H1 (cell line): ENCODE measurements around the gene ZBTB20. TPM values are rescaled to one million over a fixed set of nuclear protein-coding genes. Genes with fewer than 3 reads are reported as not detected.

Experiments
- CTCF ChIA-PET: fragments of 300-600 bp; sonication (Branson Sonifier 250); formaldehyde crosslinking; loops from one replicate; lab custom pipeline; 2021; ENCODE audit not compliant: partially characterized antibody; lab: Charles Lee
- POLR2A ChIA-PET: fragments of 300-600 bp; sonication (Branson Sonifier 250); formaldehyde crosslinking; loops from one replicate; lab custom pipeline; 2021; ENCODE audit warnings: inconsistent platforms; ENCODE audit not compliant: partially characterized antibody; lab: Charles Lee
- DNase-seq, 2 experiments: peaks; one replicate each; pipeline versions ENCODE4 v3.0.0 to v3.0.0-alpha.2; 2010 to 2022; ENCODE audit warnings: low spot score in 2 of 2, low read depth in 1 of 2, mixed read lengths in 1 of 2
- FAIRE-seq: peaks from 2 replicates; lab custom pipeline; 2011; peaks lifted over from hg19 to GRCh38; lab: Jason Lieb, UNC
- H2AFZ ChIP-seq: 2 replicates; pipeline ENCODE4 v1.8.1; 2012; ENCODE audit warnings: low read length, inconsistent platforms
- H2AK5ac ChIP-seq: 2 replicates; pipeline ENCODE4 v1.6.1; 2013; ENCODE audit warnings: low read depth, low read length
- H2BK120ac ChIP-seq: replicated peaks from 2 replicates; pipeline ENCODE3; 2013; ENCODE audit warnings: low read depth, low read length, inconsistent platforms
- H2BK12ac ChIP-seq: 2 replicates; pipeline ENCODE4 v1.6.1; 2013; ENCODE audit warnings: low read depth, low read length
- H2BK15ac ChIP-seq: 2 replicates; pipeline ENCODE4 v1.6.1; 2013; ENCODE audit warnings: low read length
- H2BK20ac ChIP-seq: 2 replicates; pipeline ENCODE4 v1.6.1; 2013; ENCODE audit warnings: low read length
- H2BK5ac ChIP-seq: 2 replicates; pipeline ENCODE4 v1.6.1; 2013; ENCODE audit warnings: low read depth, low read length
- H3K14ac ChIP-seq: 2 replicates; pipeline ENCODE4 v1.6.1; 2013; ENCODE audit warnings: inconsistent platforms; ENCODE audit not compliant: insufficient read length
- H3K18ac ChIP-seq: 2 replicates; pipeline ENCODE4 v1.6.1; 2013; ENCODE audit warnings: low read length; ENCODE audit errors: extremely low read depth
- H3K23ac ChIP-seq: 2 replicates; pipeline ENCODE4 v1.6.1; 2013; ENCODE audit warnings: inconsistent platforms; ENCODE audit not compliant: insufficient read length
- H3K23me2 ChIP-seq: 2 replicates; pipeline ENCODE4 v1.6.1; 2013; ENCODE audit warnings: low read depth, low read length
- H3K27ac ChIP-seq: 2 replicates; pipeline ENCODE4 v1.6.1; 2011; ENCODE audit warnings: low read depth, low read length, inconsistent platforms
- H3K27me3 ChIP-seq, 4 experiments: replicated peaks in 1 of 4; 1 replicate in 1 of 4; 2 replicates in 3 of 4; pipeline versions ENCODE4 v1.6.1 to v1.8.1; 2011 to 2013; ENCODE audit warnings: low read length in 3 of 4, mild to moderate bottlenecking in 3 of 4, inconsistent platforms in 2 of 4, mixed read lengths in 2 of 4, moderate library complexity in 1 of 4; ENCODE audit not compliant: control insufficient read depth in 3 of 4, insufficient read depth in 3 of 4; ENCODE audit errors: extremely low read depth in 1 of 4
- H3K36me3 ChIP-seq, 4 experiments: 2 replicates each; pipeline versions ENCODE4 v1.6.1 to v1.8.1; 2011 to 2013; ENCODE audit warnings: mild to moderate bottlenecking in 4 of 4, low read length in 3 of 4, moderate library complexity in 2 of 4, control low read depth in 1 of 4, inconsistent platforms in 1 of 4; ENCODE audit not compliant: insufficient read depth in 4 of 4, control insufficient read depth in 2 of 4
- H3K4ac ChIP-seq: replicated peaks from 2 replicates; pipeline ENCODE3; 2013; ENCODE audit warnings: low read length, low read depth, mixed read lengths, inconsistent platforms; ENCODE audit not compliant: insufficient read length
- H3K4me1 ChIP-seq, 4 experiments: replicated peaks in 1 of 4; 1 replicate in 1 of 4; 2 replicates in 3 of 4; pipeline versions ENCODE4 v1.6.1 to v1.8.1; 2011 to 2013; ENCODE audit warnings: low read length in 3 of 4, inconsistent platforms in 2 of 4, mixed read lengths in 1 of 4; ENCODE audit not compliant: insufficient read depth in 4 of 4, control insufficient read depth in 3 of 4
- H3K4me2 ChIP-seq, 2 experiments: 2 replicates each; pipeline versions ENCODE4 v1.6.1 to v1.8.1; 2011 to 2013; ENCODE audit warnings: low read depth in 2 of 2, low read length in 2 of 2, control low read depth in 1 of 2, inconsistent platforms in 1 of 2, mild to moderate bottlenecking in 1 of 2; ENCODE audit not compliant: insufficient read depth in 1 of 2
- H3K4me3 ChIP-seq, 4 experiments: fragments of 200-600, 300-600 bp in 1 of 4; sonication (generic), shearing (Covaris generic), sonication (Bioruptor Twin) in 1 of 4; 2 replicates each; pipeline versions ENCODE4 v1.5.1 to v1.8.1; 2011 to 2016; ENCODE audit warnings: low read length in 4 of 4, low read depth in 3 of 4, control low read depth in 2 of 4, inconsistent platforms in 2 of 4, mild to moderate bottlenecking in 2 of 4, mixed read lengths in 1 of 4, moderate library complexity in 1 of 4; ENCODE audit not compliant: insufficient read depth in 2 of 4; ENCODE audit errors: extremely low read depth in 1 of 4
- H3K56ac ChIP-seq: replicated peaks from 2 replicates; pipeline ENCODE3; 2013; ENCODE audit warnings: low read depth, mild to moderate bottlenecking, mixed read lengths, low read length, inconsistent platforms; ENCODE audit not compliant: insufficient read length
- H3K79me1 ChIP-seq: 2 replicates; pipeline ENCODE4 v1.6.1; 2013; ENCODE audit warnings: low read depth, low read length, control low read depth
- H3K79me2 ChIP-seq, 2 experiments: 2 replicates each; pipeline versions ENCODE4 v1.6.1 to v1.8.1; 2012 to 2013; ENCODE audit warnings: low read length in 2 of 2, mild to moderate bottlenecking in 2 of 2, inconsistent platforms in 1 of 2; ENCODE audit not compliant: insufficient read depth in 2 of 2, control insufficient read depth in 1 of 2
- H3K9ac ChIP-seq, 4 experiments: replicated peaks in 1 of 4; 1 replicate in 1 of 4; 2 replicates in 3 of 4; pipeline versions ENCODE4 v1.6.1 to v1.8.1; 2011 to 2013; ENCODE audit warnings: low read depth in 3 of 4, low read length in 3 of 4, control low read depth in 2 of 4, mild to moderate bottlenecking in 2 of 4, moderate library complexity in 2 of 4, inconsistent platforms in 1 of 4; ENCODE audit errors: extremely low read depth in 1 of 4
- H3K9me3 ChIP-seq, 2 experiments: 2 replicates each; pipeline versions ENCODE4 v1.6.1 to v1.8.1; 2012 to 2013; ENCODE audit warnings: mild to moderate bottlenecking in 2 of 2, moderate library complexity in 2 of 2, control low read depth in 1 of 2, inconsistent platforms in 1 of 2, low read depth in 1 of 2, low read length in 1 of 2, mixed read lengths in 1 of 2; ENCODE audit not compliant: insufficient read depth in 2 of 2
- H4K20me1 ChIP-seq, 2 experiments: replicated peaks in 1 of 2; 2 replicates each; pipeline versions ENCODE3 to v1.8.1; 2011 to 2013; ENCODE audit warnings: inconsistent platforms in 2 of 2, low read length in 2 of 2, mild to moderate bottlenecking in 1 of 2; ENCODE audit not compliant: insufficient read depth in 2 of 2, control insufficient read depth in 1 of 2
- H4K5ac ChIP-seq: 2 replicates; pipeline ENCODE4 v1.6.1; 2013; ENCODE audit warnings: low read length, low read depth, mixed read lengths, inconsistent platforms; ENCODE audit not compliant: insufficient read length
- H4K8ac ChIP-seq: 2 replicates; pipeline ENCODE4 v1.8.0; 2013; ENCODE audit warnings: mild to moderate bottlenecking, moderate library complexity, low read length, inconsistent platforms; ENCODE audit not compliant: insufficient read depth; ENCODE audit errors: extremely low read depth
- H4K91ac ChIP-seq: replicated peaks from 2 replicates; pipeline ENCODE3; 2013; ENCODE audit warnings: low read length, mixed read lengths, inconsistent platforms; ENCODE audit not compliant: insufficient read length
- ATF2 ChIP-seq: IDR thresholded peaks from 2 replicates; pipeline ENCODE4 v1.6.1; 2012; ENCODE audit warnings: low read length, inconsistent platforms
- EZH2 ChIP-seq: fragments of 200-600 bp; sonication (generic); IDR thresholded peaks from 2 replicates; pipeline ENCODE4 v1.7.1; 2012; ENCODE audit warnings: low read depth, mild to moderate bottlenecking, moderate library complexity, low read length, inconsistent platforms; ENCODE audit not compliant: severe bottlenecking
- PHF8 ChIP-seq: fragments of 200-600 bp; sonication (generic); conservative IDR thresholded peaks from 2 replicates; pipeline ENCODE4 v1.7.1; 2012; ENCODE audit warnings: low read depth, mild to moderate bottlenecking, inconsistent platforms, low read length, moderate library complexity
- POU5F1 ChIP-seq: IDR thresholded peaks from 2 replicates; pipeline ENCODE4 v1.6.1; 2011; ENCODE audit warnings: low read depth, mild to moderate bottlenecking, low read length, moderate library complexity
- SIN3A ChIP-seq, 2 experiments: IDR thresholded peaks in 1 of 2; conservative IDR thresholded peaks in 1 of 2; 2 replicates each; pipeline ENCODE4 v1.6.1; 2011 to 2012; ENCODE audit warnings: low read length in 2 of 2, improper control_type of control experiment in 1 of 2, low read depth in 1 of 2, mild to moderate bottlenecking in 1 of 2
- SP1 ChIP-seq: IDR thresholded peaks from 2 replicates; pipeline ENCODE4 v1.6.1; 2011; ENCODE audit warnings: low read depth, low read length
- USF2 ChIP-seq: IDR thresholded peaks from 2 replicates; pipeline ENCODE4 v1.6.1; 2011; ENCODE audit warnings: low read length, improper control_type of control experiment
- polyA plus RNA-seq, 7 experiments: library from polyadenylated mRNA; depleted of rRNA in 3 of 7; stranded (reverse) in 5 of 7; unstranded in 2 of 7; fragments of >200 nt in 5 of 7; fragments of 200-250 nt in 2 of 7; gene quantifications; 1 replicate in 5 of 7; 2 replicates in 1 of 7; 4 replicates in 1 of 7; pipeline versions ENCODE4 v1.2.1 to v1.2.3, GENCODE V29; 2011 to 2013; ENCODE audit warnings: missing spikeins in 2 of 7, mixed read lengths in 2 of 7
- total RNA-seq: library from RNA; stranded (reverse); fragmentation: NEBNext Ultra II Directional; extraction: Animal tissue kit (Norgen Biotek cat#: 25700); gene quantifications from 2 replicates; pipeline ENCODE4 v1.2.1, GENCODE V29; 2021

The ZBTB20 gene
- total and polyA plus RNA-seq, 2 of the 8 experiments (the other 6 are each of a cell fraction or from before 2014, with no cell fraction given): 0.35 to 1.3 TPM

- Histone ChIP-seq H3K4ac (no peak overlapping the region), H2AFZ (no peak overlapping the region), H2BK120ac (no peak overlapping the region), H3K36me3 (no peaks in the 10 kb centered on the region), H3K14ac (no peak overlapping the region), H3K4me3 (no peak overlapping the region), H2BK12ac (no peak overlapping the region), H3K79me2 (no peaks in the 10 kb centered on the region), H2AK5ac (no peak overlapping the region), H4K5ac (no peak overlapping the region), H3K9ac (no peak overlapping the region), H2BK15ac (no peak overlapping the region), H2BK5ac (no peak overlapping the region), H3K23me2 (no peaks in the 10 kb centered on the region), H3K79me1 (no peaks in the 10 kb centered on the region), H2BK20ac (no peak overlapping the region), H3K56ac (no peak overlapping the region), H4K20me1 (no peaks in the 10 kb centered on the region), H3K9me3 (no peaks in the 10 kb centered on the region), H3K4me1 (no peaks in the 10 kb centered on the region), H3K18ac (no peak overlapping the region), H4K8ac (no peak overlapping the region)
- no peak for DNase-seq
- POLR2A ChIA-PET: no interaction called here
- no peak for TF ChIP-seq ATF2
- TF ChIP-seq SP1: no peak
- no peak for TF ChIP-seq POU5F1
- TF ChIP-seq SIN3A (conservative IDR thresholded peaks at IDR 0.05 in 1 of 2, IDR thresholded peaks at IDR 0.05 in 1 of 2; ENCODE audit: low read depth in 1 of 2, low read length in 2 of 2): no peak
- no peak for TF ChIP-seq EZH2
- no peak for TF ChIP-seq PHF8
- TF ChIP-seq USF2: no peak
- TF ChIP-seq, all 59 proteins: peak for 0
- no peak overlapping the region for H3K23ac ChIP-seq
- H4K91ac ChIP-seq: no peak overlapping the region
- FAIRE-seq: no peak
- H3K27me3 ChIP-seq: no peaks in the 10 kb centered on the region
- CTCF ChIA-PET: interaction anchor here (0.6 to 1.4 kb wide), 4 partner anchors 10 to 732 kb away, joined by 3 to 4 read pairs (median 3); no protein-coding TSS in a partner anchor
- no peak overlapping the region for H3K27ac ChIP-seq
- no peak overlapping the region for H3K4me2 ChIP-seq
Observed at GRCh38 chr3:115081444-115081843, 65.6 kb downstream of the ZBTB20 start.
